GM19467 (cell line): ENCODE data around the gene AGAP1.
A peak's percentile ranks its signal among the peaks of the same experiment; 100 is the strongest.

Experiments used
- ATAC-seq: cut with Tn5 transposase; IDR thresholded peaks from one replicate; pipeline ENCODE4 v1.9.1; 2021; ENCODE audit warnings: mild to moderate bottlenecking, moderate library complexity; ENCODE audit not compliant: unreplicated experiment

AGAP1 gene

GRCh38 chr2:235897992-235898391 is 404.1 kb downstream of the AGAP1 start:
- no peak for ATAC-seq

DNA sequence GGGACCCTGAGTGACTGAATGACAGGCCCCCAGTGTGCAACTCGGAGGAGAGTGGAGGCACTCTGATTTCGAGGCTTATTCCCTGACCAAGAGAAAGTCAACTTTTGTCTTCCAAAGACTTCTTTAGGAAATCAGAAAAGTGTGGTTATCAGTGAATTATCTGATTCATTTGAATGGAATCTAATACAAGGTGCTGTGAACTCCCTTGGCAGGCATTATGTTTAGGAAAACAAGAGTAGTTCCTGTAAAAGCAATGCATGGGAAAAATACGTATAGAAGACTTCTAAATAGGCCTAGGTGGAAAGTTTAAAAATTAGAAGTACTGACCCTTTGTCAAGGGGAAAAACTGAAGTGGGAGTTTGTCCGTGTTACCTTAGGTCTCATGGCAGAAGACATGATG is 404.9 kb downstream of the AGAP1 start:
- ATAC-seq, result no peak

GRCh38 chr2:235900631-235901030 is 406.8 kb downstream of the AGAP1 start:
- ATAC-seq, result no peak

GRCh38 chr2:235901243-235901642 is 407.4 kb downstream of the AGAP1 start:
- ATAC-seq, result no peak

GRCh38 chr2:235903782-235904584 is 410.1 kb downstream of the AGAP1 start:
- ATAC-seq, result no peak

DNA sequence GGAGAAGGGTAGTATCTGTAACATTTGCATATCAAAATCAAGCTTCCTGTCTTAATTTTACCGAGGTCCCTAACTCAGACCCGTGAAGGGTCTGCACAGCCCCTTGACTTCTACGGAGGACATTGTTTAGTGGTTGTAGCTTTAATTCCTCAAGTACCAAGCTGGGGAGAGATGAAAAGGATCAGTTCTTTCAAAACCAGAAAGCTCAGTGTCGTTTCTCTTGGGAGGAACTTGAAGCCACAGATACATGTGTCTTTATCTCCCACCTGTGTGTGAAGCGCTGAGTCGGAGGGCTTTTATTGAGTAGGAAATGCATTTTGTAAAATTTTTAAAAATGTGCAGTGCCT is 410.7 kb downstream of the AGAP1 start:
- no peak for ATAC-seq

- peak; percentile 67 for ATAC-seq
Observed at GRCh38 chr2:235908826-235909225, 415.0 kb downstream of the AGAP1 start.

- ATAC-seq, result no peak
Observed at GRCh38 chr2:235909358-235909757, 415.5 kb downstream of the AGAP1 start.

GRCh38 chr2:235910067-235910466 is 416.2 kb downstream of the AGAP1 start:
- ATAC-seq, result no peak

DNA sequence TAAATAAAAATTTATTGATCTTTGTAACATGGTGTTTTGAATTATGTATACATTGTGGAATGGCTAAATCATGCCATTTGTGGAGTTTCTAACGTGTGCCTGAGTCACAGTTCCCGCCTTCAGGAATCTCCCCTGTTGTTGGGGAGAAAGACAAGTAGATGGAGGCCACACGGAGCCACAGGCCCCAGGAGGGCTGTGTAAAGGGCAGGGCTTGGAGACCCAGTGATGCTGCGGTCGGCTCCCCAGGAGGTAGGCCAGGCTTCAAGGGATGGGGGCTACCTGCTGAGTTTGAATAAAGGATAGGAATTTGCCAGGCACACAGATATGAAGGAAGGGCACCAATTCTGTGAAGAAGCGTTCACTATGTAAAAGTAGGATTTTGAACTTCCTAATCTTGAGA is 417.3 kb downstream of the AGAP1 start:
- ATAC-seq, result no peak

DNA sequence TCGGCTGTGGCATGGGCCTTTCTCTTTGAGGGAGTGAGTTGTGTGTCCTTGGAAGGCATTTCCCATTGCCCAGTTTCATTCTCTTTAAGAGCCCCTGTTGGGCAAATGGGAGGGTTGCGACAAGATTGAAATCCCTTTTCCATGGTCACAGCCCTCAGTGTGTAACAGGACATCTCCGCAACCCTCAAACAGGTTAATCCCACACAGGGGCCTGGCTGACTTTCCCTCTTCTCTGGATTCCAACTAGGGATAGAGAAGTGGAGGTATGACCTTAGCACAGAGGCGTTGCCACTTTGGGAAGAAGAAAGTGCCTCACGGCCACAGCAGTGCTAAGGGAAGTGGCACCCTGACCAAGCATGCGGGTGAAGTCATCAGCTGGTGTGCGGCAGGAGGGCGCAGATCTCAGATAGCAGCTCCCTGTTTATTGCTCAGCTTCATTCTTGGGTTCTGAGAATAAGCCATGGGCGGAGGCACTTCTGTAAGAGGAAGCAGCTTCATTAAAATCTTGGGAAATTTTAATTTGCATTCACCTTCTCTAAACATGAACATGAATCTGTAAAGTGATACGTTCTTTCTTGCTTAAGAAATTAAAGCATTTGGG is 417.9 kb downstream of the AGAP1 start:
- no peak for ATAC-seq

DNA sequence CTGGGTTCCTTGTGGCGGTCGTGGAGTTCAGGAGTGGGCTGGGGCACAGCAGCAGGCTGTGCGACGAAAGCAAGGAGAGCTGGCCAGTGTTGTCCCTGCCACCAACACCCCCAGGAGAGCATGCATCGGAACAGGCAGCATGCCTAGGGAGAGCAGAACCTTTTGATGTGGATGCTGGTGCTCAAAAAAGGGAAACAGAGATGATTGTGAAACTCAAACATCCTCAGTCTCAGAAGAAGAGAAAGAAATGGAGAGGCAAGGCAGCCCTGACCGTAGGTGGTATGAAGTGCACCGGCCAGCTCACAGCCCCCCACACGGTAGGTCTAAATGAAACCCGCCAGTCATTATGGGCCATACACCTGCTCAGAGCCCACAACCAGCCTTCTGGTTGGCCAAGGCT is 420.9 kb downstream of the AGAP1 start:
- ATAC-seq, result no peak

DNA sequence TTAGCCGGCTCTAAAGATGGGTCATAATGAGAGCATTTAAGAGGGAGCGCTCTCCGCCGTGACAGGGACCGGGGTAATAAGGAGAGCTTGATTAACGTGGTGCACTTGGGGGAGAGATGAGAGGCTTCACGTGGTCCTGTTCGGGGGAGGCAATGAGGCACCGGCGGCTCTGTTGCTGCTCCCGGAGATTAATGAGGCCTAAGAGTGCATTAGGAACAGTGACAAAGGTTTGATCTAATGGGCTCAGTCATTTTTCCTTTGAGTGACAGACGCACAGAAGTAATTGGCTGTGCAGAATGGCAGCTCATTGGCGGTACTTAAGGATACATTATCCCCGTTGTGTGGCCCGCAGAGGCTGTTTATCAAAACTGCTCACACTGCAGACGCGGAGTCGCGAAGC is 423.7 kb downstream of the AGAP1 start:
- ATAC-seq, result no peak

GRCh38 chr2:235918876-235919275 is 425.0 kb downstream of the AGAP1 start:
- ATAC-seq, result no peak

DNA sequence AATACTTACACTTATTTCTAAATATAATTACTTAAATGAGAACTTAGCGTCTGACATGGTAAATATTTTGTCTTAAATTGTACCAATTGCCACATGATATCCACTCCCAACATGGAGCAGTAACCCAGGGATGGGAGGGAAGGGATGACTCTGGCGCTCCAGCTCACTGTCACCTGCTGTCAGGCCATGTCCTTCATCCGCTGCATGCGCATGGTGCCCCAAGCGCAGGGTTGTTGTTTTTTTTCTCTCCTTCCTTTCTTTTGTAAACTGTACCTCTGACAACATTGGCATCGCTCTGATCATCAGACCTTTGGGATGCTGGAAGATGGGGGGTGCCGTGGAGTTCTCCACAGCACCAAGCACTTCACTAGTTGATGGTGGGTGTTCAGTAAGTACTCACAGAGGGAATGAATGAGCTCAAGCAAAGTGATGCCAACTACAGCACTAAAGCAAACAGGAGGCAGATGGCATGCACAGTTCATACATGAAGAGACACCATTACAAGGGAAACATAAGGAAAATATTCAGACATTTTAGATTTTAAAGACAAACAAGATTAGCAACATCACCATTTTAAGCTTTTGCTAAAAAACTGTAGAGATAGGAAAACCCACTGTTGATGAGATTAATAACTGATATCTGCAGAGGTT is 426.5 kb downstream of the AGAP1 start:
- ATAC-seq, result no peak

DNA sequence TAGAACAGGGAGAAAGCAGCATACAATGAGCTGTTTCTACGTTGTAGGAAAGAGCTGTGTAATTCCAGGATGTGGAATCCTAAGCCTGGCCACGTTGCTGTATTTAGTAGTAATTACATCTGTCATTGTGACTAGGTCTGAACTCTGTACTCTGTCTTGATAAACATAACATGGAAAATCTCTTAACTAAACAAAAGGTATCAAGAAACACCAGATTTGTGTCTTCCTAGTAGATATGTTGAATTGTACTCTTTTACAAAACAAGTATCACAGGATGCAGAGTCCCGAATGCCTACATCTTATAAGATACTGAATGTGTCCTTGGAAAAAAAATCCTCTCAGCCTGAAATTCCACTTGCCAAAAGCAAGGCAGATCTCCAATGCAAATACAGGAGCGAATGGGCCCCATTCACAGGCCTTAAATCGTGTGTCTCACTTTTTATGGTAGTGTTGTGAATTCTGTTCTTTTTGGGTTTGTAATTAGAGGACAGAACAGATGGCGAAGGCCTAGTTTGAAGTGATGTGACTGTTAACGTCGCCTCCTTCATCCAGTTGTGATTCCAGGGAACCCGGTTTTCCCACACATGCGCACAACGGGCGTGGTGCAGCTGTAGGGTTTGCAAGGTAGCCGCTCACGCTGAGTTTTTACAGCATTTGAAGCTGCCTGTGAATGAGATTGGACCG is 427.8 kb downstream of the AGAP1 start:
- no peak for ATAC-seq

DNA sequence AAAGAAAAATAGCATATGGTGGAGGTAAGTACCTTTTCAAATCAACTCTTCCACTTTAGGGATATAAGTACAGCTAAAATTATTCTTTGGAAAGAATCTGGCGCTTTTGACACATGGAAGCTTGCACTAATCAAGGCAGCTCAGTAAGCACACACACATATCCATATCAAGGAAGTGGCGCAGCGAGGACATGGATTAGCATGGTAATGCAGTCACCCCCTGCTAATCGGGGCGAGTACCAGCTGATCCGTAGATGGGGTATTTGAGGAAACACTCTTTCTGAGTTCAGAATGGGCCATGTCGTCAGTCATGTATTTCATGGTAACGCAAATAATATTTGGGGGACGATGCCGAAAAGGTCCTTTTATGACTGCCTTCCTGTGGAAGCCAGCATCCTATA is 429.0 kb downstream of the AGAP1 start:
- no peak for ATAC-seq

GRCh38 chr2:235923859-235924674 is 430.2 kb downstream of the AGAP1 start:
- ATAC-seq, result no peak

GRCh38 chr2:235924675-235925063 is 430.8 kb downstream of the AGAP1 start:
- no peak for ATAC-seq

GRCh38 chr2:235925250-235925919 is 431.5 kb downstream of the AGAP1 start:
- ATAC-seq, result no peak
